ENCODE data around the gene MRPL4.

The MRPL4 gene

DNA sequence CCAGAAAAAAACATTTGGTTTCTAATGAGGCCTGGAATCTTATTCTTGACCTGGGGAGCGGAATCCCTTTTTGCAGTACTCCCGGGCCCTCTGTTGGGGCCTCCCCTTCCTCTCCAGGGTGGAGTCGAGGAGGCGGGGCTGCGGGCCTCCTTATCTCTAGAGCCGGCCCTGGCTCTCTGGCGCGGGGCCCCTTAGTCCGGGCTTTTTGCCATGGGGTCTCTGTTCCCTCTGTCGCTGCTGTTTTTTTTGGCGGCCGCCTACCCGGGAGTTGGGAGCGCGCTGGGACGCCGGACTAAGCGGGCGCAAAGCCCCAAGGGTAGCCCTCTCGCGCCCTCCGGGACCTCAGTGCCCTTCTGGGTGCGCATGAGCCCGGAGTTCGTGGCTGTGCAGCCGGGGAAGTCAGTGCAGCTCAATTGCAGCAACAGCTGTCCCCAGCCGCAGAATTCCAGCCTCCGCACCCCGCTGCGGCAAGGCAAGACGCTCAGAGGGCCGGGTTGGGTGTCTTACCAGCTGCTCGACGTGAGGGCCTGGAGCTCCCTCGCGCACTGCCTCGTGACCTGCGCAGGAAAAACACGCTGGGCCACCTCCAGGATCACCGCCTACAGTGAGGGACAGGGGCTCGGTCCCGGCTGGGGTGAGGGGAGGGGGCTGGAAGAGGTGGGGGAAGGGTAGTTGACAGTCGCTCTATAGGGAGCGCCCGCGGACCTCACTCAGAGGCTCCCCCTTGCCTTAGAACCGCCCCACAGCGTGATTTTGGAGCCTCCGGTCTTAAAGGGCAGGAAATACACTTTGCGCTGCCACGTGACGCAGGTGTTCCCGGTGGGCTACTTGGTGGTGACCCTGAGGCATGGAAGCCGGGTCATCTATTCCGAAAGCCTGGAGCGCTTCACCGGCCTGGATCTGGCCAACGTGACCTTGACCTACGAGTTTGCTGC, 35.1 kb downstream of the MRPL4 start, which contains the start of gene ICAM4:
TSS of gene ICAM4 (plus strand) at position 153 of the 935 bp plus-strand sequence. CDS start at position 211, 58 bp downstream.
- in situ Hi-C loops (cut with MboI; ENCODE audit: low sequenced_read_pairs): no loop called here

DNA sequence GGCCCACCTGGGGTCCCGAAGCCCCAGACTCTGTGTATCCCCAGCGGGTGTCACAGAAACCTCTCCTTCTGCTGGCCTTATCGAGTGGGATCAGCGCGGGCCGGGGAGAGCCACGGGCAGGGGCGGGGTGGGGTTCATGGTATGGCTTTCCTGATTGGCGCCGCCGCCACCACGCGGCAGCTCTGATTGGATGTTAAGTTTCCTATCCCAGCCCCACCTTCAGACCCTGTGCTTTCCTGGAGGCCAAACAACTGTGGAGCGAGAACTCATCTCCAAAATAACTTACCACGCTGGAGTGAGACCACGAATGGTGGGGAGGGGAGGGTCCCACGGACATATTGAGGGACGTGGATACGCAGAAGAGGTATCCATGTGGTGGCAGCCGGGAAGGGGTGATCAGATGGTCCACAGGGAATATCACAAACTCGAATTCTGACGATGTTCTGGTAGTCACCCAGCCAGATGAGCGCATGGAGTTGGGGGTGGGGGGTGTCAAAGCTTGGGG, 36.7 kb downstream of the MRPL4 start:
- in situ Hi-C loops (cut with MboI; ENCODE audit: low sequenced_read_pairs): no loop called here

GRCh38 chr19:10289167-10289835, 37.3 kb downstream of the MRPL4 start:
- in situ Hi-C loops (cut with MboI; ENCODE audit: low sequenced_read_pairs): no loop called here

DNA sequence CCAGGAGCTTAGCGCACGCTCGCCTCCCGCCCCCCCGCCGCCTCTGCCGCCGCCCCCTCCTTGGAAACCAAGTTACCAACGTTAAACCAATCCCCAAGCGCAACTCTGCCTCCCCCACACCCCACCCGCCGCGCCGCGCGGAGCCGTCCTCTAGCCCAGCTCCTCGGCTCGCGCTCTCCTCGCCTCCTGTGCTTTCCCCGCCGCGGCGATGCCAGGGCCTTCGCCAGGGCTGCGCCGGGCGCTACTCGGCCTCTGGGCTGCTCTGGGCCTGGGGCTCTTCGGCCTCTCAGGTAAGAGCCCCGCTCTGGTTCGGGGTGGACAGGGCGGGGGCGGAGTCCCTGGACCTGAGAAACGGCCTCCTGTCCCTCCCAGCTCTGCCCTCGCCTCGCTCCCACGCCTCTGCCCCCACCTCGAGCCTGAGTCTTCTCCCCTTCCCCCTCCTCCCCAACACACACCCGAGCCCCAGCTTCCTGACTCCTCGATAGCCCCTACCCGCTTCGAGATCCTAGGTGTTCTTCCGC, 37.9 kb downstream of the MRPL4 start, which contains the start of gene ICAM5:
TSS of gene ICAM5 (plus strand) at position 117 of the 521 bp plus-strand sequence. CDS start at position 209, 92 bp downstream.
- in situ Hi-C loops (cut with MboI; ENCODE audit: low sequenced_read_pairs): no loop called here

GRCh38 chr19:10290357-10290875, 38.4 kb downstream of the MRPL4 start:
- in situ Hi-C loops (cut with MboI; ENCODE audit: low sequenced_read_pairs): no loop called here

GRCh38 chr19:10290876-10291553, 39.0 kb downstream of the MRPL4 start:
- in situ Hi-C loops (cut with MboI; ENCODE audit: low sequenced_read_pairs): no loop called here

DNA sequence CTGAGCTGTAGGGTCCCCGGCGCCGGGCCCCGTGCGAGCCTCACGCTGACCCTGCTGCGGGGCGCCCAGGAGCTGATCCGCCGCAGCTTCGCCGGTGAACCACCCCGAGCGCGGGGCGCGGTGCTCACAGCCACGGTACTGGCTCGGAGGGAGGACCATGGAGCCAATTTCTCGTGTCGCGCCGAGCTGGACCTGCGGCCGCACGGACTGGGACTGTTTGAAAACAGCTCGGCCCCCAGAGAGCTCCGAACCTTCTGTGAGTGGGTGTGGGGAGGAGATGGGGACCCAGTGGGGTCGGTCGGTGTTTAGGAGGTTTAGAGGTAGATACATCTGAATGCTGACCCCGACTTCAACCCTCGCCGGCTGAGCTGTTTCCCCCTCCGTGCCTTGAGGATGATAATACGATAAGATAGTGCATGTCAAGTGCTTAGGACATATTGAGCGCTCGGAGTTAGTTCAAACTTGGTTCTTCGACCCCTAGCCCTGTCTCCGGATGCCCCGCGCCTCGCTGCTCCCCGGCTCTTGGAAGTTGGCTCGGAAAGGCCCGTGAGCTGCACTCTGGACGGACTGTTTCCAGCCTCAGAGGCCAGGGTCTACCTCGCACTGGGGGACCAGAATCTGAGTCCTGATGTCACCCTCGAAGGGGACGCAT, 39.7 kb downstream of the MRPL4 start:
- in situ Hi-C loops (cut with MboI; ENCODE audit: low sequenced_read_pairs): no loop called here

DNA sequence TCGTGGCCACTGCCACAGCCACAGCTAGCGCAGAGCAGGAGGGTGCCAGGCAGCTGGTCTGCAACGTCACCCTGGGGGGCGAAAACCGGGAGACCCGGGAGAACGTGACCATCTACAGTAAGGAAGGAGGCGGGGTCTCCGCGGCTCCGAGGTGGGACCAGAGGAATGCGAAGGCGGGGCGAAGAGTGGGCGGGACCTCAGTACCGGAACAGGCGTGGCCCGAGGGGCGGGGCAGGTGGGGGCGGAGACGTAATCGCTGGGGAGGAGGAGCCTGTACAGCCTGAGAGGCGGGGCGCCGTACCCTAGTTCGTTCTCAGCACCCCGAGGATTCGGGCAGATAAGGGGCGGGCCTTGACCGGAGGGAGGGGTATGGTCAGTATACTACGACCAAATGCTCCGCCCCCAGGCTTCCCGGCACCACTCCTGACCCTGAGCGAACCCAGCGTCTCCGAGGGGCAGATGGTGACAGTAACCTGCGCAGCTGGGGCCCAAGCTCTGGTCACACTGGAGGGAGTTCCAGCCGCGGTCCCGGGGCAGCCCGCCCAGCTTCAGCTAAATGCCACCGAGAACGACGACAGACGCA, 40.3 kb downstream of the MRPL4 start:
- in situ Hi-C loops (cut with MboI; ENCODE audit: low sequenced_read_pairs): no loop called here

GRCh38 chr19:10292789-10293636, 41.0 kb downstream of the MRPL4 start:
- in situ Hi-C loops (cut with MboI; ENCODE audit: low sequenced_read_pairs): no loop called here

DNA sequence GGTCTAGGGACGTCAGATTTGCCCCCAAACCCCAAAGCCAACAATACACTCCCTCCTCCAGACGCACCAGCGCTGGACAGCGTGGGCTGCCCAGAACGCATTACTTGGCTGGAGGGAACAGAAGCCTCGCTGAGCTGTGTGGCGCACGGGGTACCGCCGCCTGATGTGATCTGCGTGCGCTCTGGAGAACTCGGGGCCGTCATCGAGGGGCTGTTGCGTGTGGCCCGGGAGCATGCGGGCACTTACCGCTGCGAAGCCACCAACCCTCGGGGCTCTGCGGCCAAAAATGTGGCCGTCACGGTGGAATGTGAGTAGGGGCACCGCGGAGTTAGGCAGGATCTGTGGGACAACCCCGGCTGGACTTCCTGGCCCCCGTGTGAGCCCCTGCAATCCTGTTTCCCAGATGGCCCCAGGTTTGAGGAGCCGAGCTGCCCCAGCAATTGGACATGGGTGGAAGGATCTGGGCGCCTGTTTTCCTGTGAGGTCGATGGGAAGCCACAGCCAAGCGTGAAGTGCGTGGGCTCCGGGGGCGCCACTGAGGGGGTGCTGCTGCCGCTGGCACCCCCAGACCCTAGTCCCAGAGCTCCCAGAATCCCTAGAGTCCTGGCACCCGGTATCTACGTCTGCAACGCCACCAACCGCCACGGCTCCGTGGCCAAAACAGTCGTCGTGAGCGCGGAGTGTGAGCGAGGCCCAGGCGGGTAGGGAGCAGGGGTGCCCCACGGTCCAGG, 41.8 kb downstream of the MRPL4 start:
- in situ Hi-C loops (cut with MboI; ENCODE audit: low sequenced_read_pairs): no loop called here

DNA sequence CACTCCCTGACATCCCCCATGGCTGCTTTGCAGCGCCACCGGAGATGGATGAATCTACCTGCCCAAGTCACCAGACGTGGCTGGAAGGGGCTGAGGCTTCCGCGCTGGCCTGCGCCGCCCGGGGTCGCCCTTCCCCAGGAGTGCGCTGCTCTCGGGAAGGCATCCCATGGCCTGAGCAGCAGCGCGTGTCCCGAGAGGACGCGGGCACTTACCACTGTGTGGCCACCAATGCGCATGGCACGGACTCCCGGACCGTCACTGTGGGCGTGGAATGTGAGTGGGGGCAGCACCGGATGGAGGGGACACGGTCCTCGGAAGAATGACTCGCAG, 42.3 kb downstream of the MRPL4 start:
- in situ Hi-C loops (cut with MboI; ENCODE audit: low sequenced_read_pairs): no loop called here

DNA sequence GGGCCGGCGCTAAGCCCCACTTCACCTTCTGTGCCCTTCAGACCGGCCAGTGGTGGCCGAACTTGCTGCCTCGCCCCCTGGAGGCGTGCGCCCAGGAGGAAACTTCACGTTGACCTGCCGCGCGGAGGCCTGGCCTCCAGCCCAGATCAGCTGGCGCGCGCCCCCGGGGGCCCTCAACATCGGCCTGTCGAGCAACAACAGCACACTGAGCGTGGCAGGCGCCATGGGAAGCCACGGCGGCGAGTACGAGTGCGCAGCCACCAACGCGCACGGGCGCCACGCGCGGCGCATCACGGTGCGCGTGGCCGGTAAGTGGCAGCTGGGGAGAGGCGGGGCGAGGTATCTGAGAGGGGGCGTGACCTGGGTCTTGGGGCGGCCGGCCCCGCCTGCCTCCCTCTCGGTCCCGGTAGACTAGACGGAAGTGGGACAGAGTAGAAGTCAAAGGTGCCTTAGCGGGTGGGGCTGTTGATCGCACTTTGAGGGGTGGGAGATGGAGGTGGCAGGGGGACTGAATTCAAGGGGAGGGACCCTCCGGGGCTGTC, 43.4 kb downstream of the MRPL4 start:
- in situ Hi-C loops (cut with MboI; ENCODE audit: low sequenced_read_pairs): no loop called here

GRCh38 chr19:10295847-10296591, 44.0 kb downstream of the MRPL4 start:
- in situ Hi-C loops (cut with MboI; ENCODE audit: low sequenced_read_pairs): no loop called here

DNA sequence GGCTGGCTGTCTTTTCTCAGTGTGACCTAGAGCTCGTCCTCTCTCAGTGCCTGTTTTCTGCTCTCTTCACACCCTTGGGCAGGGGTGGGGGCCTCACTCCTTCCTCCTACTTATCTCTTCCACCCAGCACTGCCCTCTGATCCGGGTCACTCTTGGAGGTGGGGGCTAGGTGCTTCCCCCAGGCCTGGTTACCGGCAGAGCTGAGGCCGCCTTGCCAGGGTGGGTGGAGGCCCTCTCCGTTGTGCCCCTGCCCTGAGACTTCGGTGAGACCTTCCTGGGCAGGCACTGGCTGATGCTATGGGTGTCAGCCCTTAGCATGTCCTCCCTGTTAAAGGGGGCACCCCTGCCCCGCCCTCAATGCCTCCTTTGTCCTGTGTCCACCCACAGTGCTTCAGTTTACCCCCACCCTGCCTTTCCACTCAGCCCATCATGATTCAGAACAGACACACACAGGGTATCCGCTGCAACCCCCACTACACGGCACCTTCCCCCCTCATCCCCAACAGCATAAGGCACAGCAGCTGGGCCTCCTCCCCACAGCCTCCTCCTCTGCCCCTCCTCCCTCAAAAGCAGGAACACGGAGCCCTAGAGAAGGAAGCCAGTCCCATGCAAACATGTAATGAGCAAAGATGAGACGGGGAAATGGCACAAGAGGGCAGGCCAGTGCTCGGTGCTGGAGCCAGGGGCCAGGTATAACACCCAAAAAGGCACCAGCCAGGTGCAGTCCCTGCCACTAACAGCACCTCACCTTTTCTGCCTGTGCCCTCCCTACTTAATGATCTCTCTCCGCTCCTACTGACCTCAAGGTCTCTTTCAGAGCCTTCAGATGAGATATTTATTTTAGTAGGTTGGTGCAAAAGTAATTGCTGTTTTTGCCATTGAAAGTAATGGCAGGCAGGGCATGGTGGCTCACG, 47.8 kb downstream of the MRPL4 start:
- in situ Hi-C loops (cut with MboI; ENCODE audit: low sequenced_read_pairs): no loop called here

GRCh38 chr19:10305139-10305806, 53.3 kb downstream of the MRPL4 start:
- in situ Hi-C loops (cut with MboI; ENCODE audit: low sequenced_read_pairs): no loop called here

DNA sequence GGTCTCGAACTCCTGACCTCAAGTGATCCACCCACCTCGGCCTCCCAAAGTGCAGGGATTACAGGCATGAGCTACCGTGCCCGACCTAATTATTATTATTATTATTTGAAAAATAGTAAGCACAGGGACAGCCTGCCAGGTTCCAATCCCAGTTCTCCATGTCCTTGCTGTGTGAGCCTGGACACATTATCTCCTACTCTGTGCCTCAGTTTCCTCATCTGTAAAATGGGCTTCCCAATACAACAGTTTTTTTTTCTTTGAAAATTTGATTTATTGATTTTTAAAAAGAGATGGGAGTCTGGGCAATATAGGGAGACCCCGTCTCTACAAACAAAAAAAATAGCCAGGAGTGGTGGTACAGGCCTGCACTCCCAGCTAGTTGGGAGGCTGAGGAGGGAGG, 54.3 kb downstream of the MRPL4 start:
- in situ Hi-C loops (cut with MboI; ENCODE audit: low sequenced_read_pairs): no loop called here

Measured in hTERT RPE-1 (cell line).